GM23338 (cell line): Measurements from ENCODE around the gene DUSP15. TPM values are rescaled to one million over a fixed set of nuclear protein-coding genes. Genes with fewer than 3 reads are reported as not detected.

Experiments
- CREB1 ChIP-seq: fragments of 250-450 bp; sonication (Bioruptor Pico); IDR thresholded peaks from 2 replicates; pipeline ENCODE4 v1.5.0; 2020; ENCODE audit warnings: low read depth, mild to moderate bottlenecking, moderate library complexity
- EZH2phosphoT487 ChIP-seq: fragments of 200-600 bp; sonication (generic); IDR thresholded peaks from one replicate; pipeline ENCODE4 v1.8.1; 2018; ENCODE audit warnings: antibody characterized with exemption; ENCODE audit not compliant: unreplicated experiment
- JUNB ChIP-seq: IDR thresholded peaks from one replicate; pipeline ENCODE4 v1.6.1; 2016; ENCODE audit warnings: antibody characterized with exemption; ENCODE audit not compliant: unreplicated experiment
- POLR2AphosphoS5 ChIP-seq: IDR thresholded peaks from 2 replicates; pipeline ENCODE4 v1.6.1; 2016; ENCODE audit warnings: antibody characterized with exemption, low read depth
- STAT1 ChIP-seq: IDR thresholded peaks from one replicate; pipeline ENCODE4 v1.6.1; 2016; ENCODE audit warnings: antibody characterized with exemption; ENCODE audit not compliant: unreplicated experiment
- ZNF114 ChIP-seq: fragments of 250-450 bp; sonication (Bioruptor Pico); IDR thresholded peaks from 2 replicates; pipeline ENCODE4 v1.5.0; 2020; ENCODE audit warnings: mild to moderate bottlenecking, moderate library complexity
- ZNF331 ChIP-seq: fragments of 250-450 bp; sonication (Bioruptor Pico); IDR thresholded peaks from 2 replicates; pipeline ENCODE4 v1.5.0; 2020; ENCODE audit warnings: low read depth, mild to moderate bottlenecking, moderate library complexity
- ZNF462 ChIP-seq: fragments of 250-450 bp; sonication (Bioruptor Pico); IDR thresholded peaks from 2 replicates; pipeline ENCODE4 v1.5.0; 2020; ENCODE audit warnings: mild to moderate bottlenecking, moderate library complexity
- polyA plus RNA-seq: library from polyadenylated mRNA; unstranded; fragments of >200 nt; fragmentation: Nextera tagmentation; extraction: Ambion mirVana; gene quantifications from 2 replicates; pipeline ENCODE4 v1.2.1, GENCODE V29; 2016
- total RNA-seq: library from RNA; depleted of rRNA; stranded (reverse); fragments of >200 nt; shearing (Covaris generic); gene quantifications from 2 replicates; pipeline ENCODE4 v1.2.3, GENCODE V29; 2014
- TF ChIP-seq, protein P1 (sequence below), 2 experiments: fragments of 200-600 bp in 1 of 2; sonication (generic) in 1 of 2; conservative IDR thresholded peaks; 2 replicates each; pipeline versions ENCODE4 v1.5.1 to v1.6.1; 2016 to 2017; ENCODE audit warnings: antibody characterized with exemption in 2 of 2, low read depth in 2 of 2, mild to moderate bottlenecking in 2 of 2, moderate library complexity in 1 of 2

Gene DUSP15
- total and polyA plus RNA-seq, 2 experiments from 2014 or later = 0.61 to 2.8 TPM

- no peak for TF ChIP-seq ZNF462 (CRISPR knock-in tag)
- no peak for TF ChIP-seq STAT1
- TF ChIP-seq, protein P1, sequence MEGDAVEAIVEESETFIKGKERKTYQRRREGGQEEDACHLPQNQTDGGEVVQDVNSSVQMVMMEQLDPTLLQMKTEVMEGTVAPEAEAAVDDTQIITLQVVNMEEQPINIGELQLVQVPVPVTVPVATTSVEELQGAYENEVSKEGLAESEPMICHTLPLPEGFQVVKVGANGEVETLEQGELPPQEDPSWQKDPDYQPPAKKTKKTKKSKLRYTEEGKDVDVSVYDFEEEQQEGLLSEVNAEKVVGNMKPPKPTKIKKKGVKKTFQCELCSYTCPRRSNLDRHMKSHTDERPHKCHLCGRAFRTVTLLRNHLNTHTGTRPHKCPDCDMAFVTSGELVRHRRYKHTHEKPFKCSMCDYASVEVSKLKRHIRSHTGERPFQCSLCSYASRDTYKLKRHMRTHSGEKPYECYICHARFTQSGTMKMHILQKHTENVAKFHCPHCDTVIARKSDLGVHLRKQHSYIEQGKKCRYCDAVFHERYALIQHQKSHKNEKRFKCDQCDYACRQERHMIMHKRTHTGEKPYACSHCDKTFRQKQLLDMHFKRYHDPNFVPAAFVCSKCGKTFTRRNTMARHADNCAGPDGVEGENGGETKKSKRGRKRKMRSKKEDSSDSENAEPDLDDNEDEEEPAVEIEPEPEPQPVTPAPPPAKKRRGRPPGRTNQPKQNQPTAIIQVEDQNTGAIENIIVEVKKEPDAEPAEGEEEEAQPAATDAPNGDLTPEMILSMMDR (conservative IDR thresholded peaks at IDR 0.05; ENCODE audit: low read depth in 2 of 2) = no peak
- no peak for TF ChIP-seq ZNF331 (CRISPR knock-in tag)
- no peak for TF ChIP-seq EZH2phosphoT487
- no peak for TF ChIP-seq JUNB
- TF ChIP-seq POLR2AphosphoS5 = no peak
- TF ChIP-seq CREB1 = no peak
- TF ChIP-seq ZNF114 (CRISPR knock-in tag) = no peak
These were observed 39.8 kb downstream of the DUSP15 start (continued) for GRCh38 chr20:31830406-31830981.
